ENCODE data around the gene STRIP2.
"Not testable (repeated sequence)": the region's sequence is repeated elsewhere in the genome, so short reads cannot be mapped to it uniquely, and the experiment has no call there.

STRIP2 gene

GRCh38 chr7:129498021-129498420, 63.8 kb downstream of the STRIP2 start:
- DNase-seq: no peak

- DNase-seq: no peak
These were observed 65.8 kb downstream of the STRIP2 start for GRCh38 chr7:129499999-129500398.

DNA sequence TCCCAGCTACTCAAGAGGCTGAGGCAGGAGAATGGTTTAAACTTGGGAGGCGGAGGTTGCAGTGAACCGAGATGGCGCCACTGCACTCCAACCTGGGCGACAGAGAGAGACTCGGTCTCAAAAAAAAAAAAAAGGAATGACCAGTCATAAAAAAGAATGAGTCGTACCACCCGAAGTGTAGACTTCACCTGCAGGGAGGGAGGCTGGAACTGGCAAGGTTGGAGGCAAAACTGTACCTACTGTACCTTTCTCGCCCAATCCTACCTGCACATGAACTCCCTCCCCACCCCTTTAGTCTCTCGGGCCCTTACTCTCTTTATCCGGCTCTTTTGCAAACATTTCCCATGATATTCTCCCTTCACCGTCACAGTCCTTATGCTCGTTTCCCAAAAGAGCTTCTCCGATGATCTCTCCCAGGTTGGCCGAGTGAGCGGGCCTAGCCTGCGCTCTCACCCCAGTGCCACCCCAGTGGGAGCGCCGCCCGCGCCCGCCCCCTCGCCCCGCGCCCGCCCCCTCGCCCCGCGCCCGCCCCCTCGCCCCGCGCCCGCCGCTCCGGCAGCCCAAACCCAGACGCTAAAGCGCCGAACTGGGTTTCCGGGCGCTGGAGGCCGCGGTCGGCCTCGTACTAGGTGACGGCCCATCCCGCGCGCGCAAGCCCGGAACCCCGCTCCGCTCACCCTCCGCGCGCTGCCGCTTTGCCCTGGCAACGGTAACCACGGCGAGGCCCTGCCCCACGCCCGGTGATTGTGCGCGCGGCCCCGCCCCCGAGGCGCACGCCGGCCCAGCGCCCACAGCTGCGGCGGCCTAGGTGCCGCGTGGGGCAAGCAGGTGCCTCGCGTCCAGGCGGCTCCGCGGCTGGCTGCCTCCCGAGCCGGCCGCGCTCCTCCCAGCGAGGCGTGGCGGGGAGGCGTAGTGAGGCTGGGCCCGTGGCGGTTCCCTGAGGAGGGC, 67.8 kb downstream of the STRIP2 start, which contains the start of gene SMKR1:
Gene SMKR1 (plus strand): TSS at position 772 of the 948 bp plus-strand sequence. CDS start 294 bp downstream, outside the sequence.
- DNase-seq: peak; percentile 79

GRCh38 chr7:129502708-129503685, 68.8 kb downstream of the STRIP2 start:
- peak; percentile 31 for DNase-seq

DNA sequence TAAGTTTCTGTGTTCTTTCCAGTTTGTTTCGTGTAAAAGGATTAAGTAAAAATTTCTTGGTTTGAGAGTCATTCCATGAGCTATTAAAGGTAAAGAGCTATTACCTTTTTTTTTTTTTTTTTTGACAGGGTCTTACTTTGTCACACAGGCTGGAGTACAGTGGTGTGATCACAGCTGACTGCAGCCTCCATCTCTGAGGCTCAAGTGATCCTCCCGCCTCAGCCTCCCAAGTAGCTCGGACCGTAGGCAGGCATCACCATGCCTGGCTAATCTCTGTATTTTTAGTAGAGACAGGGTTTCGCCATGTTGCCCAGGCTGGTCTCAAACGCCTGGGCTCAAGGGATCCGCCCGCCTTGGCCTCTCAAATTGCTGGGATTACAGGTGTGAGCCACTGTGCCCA, 69.5 kb downstream of the STRIP2 start:
- no peak for DNase-seq

GRCh38 chr7:129512192-129512591, 78.0 kb downstream of the STRIP2 start:
- DNase-seq: no peak

DNA sequence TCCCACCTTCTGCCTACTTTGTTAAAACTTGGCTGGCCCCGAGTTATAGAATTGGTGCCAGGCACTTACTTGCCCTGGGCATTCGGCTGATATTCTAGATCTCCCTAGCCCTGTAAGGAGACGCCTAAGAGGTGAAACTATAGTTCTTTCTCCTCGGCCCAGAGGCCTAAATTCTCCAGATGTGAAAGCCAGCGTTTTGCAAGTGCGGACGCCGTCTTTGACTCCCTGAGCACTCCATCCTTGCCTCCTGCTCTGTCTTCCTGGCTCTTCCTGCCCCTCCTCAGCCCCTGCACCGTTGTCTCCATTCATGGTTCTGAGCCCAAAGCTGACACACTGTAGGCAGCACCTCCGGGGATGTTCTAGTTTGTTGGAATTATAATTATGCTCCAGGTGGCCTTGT, 79.3 kb downstream of the STRIP2 start:
- no peak for DNase-seq

GRCh38 chr7:129514683-129515082, 80.5 kb downstream of the STRIP2 start:
- no peak for DNase-seq

GRCh38 chr7:129515381-129515780, 81.1 kb downstream of the STRIP2 start:
- DNase-seq: no peak

GRCh38 chr7:129517931-129518330, 83.7 kb downstream of the STRIP2 start:
- DNase-seq: no peak

GRCh38 chr7:129519464-129519863, 85.2 kb downstream of the STRIP2 start:
- DNase-seq: no peak

DNA sequence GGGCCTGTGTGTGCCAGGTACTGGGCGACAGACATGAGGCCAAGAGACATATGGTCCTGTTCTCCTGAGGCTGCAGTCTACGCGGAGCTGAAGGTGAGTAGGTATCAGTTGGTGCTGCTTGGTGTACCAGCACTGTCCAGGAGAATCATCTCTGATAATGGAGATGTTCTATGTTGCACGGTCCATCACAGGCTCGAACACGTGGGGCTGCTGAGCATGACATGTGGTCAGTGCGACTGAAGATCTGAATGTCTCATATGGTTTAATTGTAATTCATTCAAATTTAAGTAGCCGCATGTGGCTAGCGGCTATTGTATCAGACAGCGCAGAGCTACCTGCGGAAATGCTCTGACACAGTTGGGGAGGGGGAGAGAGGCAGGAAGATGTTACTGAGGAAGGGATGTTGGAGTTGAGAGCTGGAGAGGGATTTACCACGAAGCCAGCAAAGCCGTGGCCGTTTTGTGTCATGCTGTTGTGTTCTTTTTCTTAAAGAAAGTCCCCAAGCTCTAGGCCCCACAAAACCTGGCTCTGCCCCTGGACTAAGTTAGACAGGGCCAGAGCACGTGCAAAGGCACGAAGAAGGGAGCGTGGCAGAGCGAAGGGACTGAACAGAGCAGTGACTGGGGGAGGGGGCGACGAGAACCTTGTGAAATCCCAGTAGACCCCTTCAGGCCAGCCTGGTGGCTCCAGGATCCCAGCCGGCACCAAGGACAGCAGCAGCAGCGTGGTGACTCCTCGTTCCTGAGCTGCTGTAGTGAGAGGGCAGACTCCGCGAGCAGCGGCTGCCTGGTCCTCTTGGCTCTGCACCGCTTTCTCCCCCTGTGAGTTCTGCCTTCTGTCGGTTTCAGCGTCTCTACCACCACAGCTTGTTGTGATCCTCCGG, 88.1 kb downstream of the STRIP2 start:
- no peak for DNase-seq

DNA sequence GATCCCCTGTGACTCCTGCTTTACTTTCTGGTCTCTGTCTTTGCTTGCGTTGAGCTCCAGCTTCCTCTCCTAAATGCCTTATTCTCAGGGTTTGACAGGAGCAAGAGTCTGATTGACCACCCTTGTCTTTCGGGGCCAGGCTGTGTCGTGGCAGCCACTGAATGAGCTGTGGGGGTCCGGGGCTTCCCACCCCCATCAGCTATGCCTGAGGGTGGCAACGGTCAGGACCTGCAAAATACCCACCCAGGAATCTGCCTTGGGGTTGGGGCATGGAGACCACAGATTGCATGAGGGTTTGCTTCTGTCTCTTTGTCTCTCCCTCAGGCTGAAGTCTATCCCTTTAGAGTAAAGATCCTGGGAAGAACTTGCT, 88.7 kb downstream of the STRIP2 start:
- DNase-seq: no peak

DNA sequence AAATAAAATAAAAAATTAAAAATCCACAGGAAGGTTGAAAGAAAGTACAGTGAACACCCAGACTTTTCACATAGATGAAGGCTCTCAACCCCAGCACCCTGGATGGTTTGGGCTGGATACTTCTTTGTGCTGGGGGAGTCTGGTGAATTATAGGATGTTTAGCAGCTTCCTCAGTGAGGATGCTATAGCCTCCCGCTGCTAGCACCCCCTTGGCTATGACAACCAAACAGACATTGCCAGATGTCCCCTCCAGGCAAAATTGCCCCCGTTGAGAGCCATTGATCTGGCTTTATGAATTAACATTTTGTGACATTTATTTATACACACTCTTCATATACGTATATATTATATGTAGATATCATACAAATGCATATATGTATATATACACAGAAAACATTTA, 89.7 kb downstream of the STRIP2 start:
- no peak for DNase-seq

GRCh38 chr7:129524405-129524804, 90.2 kb downstream of the STRIP2 start:
- not testable (repeated sequence) for DNase-seq

- DNase-seq: no peak
These were observed 91.1 kb downstream of the STRIP2 start for GRCh38 chr7:129525225-129525862.

- no peak for DNase-seq
These were observed 95.4 kb downstream of the STRIP2 start for GRCh38 chr7:129529643-129530042.

DNA sequence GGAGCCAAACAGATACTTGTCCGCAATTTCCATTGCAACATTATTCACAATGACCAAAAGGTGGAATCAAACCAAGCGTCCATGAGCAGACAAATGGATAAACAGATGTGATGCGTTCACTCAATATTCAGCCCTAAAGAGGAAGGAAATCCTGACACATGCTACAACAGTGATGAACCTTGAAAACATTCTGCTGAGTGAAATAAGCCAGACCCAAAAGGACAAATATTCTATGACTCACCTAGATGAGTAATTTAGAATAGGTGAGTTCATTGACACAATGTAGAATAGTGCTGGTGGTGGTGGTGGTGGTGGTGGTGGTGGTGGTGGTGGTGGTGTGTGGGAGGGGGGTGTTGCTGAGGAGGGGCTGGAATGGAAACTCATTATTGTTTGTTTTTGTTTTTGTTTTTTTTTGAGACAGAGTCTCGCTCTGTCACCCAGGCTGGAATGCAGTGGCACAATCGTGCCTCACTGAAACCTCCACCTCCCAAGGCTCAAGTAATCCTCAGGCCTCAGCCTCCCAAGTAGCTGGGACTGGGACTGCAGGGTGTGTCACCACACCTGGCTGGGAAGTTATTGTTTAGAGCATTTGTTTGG, 96.7 kb downstream of the STRIP2 start:
- no peak for DNase-seq

GRCh38 chr7:129531721-129532120, 97.5 kb downstream of the STRIP2 start:
- no peak for DNase-seq

- no peak for DNase-seq
These were observed 98.1 kb downstream of the STRIP2 start for GRCh38 chr7:129532375-129532774.

GRCh38 chr7:129534558-129535274, 100.5 kb downstream of the STRIP2 start:
- DNase-seq: not testable (repeated sequence)
